ENCODE measurements around the gene GOLGA6L6.
"Not testable (repeated sequence)": the region's sequence is repeated elsewhere in the genome, so short reads cannot be mapped to it uniquely, and the experiment has no call there.

DNA sequence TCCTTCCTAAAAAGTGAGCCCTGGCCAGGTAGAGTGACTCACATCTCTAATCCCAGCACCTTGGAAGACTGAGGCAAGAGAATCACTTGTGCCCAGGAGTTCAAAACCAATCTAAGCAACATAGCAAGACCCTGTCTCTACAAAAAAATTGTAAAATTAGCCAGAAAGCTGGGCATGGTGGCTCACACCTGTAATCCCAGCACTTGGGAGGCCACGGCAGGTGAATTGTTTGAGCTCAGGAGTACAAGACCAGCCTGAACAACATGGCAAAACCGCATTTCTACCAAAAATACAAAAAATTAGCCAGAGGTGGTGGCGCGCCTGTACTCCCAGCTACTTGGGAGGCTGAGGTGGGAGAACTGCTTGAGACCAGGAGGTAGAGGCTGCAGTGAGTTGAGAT lies 49.0 kb downstream of the GOLGA6L6 start:
- TF ChIP-seq CREB1 (CRISPR knock-in tag; IDR thresholded peaks at IDR 0.05); NR3C1 (CRISPR knock-in tag; conservative IDR thresholded peaks at IDR 0.05; ENCODE audit: low read depth); IRF2 (CRISPR knock-in tag; IDR thresholded peaks at IDR 0.05; ENCODE audit: borderline replicate concordance, low read depth); GTF2I (CRISPR knock-in tag; conservative IDR thresholded peaks at IDR 0.05); KAT7 (CRISPR knock-in tag; IDR thresholded peaks at IDR 0.05; ENCODE audit: borderline replicate concordance); ZNF219 (CRISPR knock-in tag; IDR thresholded peaks at IDR 0.05; ENCODE audit: borderline replicate concordance); FOXK1 (CRISPR knock-in tag; IDR thresholded peaks at IDR 0.05); FOXP1 (CRISPR knock-in tag; IDR thresholded peaks at IDR 0.05; ENCODE audit: borderline replicate concordance): not testable (repeated sequence)
- TF ChIP-seq, protein P1, sequence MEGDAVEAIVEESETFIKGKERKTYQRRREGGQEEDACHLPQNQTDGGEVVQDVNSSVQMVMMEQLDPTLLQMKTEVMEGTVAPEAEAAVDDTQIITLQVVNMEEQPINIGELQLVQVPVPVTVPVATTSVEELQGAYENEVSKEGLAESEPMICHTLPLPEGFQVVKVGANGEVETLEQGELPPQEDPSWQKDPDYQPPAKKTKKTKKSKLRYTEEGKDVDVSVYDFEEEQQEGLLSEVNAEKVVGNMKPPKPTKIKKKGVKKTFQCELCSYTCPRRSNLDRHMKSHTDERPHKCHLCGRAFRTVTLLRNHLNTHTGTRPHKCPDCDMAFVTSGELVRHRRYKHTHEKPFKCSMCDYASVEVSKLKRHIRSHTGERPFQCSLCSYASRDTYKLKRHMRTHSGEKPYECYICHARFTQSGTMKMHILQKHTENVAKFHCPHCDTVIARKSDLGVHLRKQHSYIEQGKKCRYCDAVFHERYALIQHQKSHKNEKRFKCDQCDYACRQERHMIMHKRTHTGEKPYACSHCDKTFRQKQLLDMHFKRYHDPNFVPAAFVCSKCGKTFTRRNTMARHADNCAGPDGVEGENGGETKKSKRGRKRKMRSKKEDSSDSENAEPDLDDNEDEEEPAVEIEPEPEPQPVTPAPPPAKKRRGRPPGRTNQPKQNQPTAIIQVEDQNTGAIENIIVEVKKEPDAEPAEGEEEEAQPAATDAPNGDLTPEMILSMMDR (IDR thresholded peaks at IDR 0.05), result not testable (repeated sequence)
- TF ChIP-seq, protein P2, sequence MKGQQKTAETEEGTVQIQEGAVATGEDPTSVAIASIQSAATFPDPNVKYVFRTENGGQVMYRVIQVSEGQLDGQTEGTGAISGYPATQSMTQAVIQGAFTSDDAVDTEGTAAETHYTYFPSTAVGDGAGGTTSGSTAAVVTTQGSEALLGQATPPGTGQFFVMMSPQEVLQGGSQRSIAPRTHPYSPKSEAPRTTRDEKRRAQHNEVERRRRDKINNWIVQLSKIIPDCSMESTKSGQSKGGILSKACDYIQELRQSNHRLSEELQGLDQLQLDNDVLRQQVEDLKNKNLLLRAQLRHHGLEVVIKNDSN (CRISPR knock-in tag; IDR thresholded peaks at IDR 0.05), result not testable (repeated sequence)
- TF ChIP-seq, protein P3, sequence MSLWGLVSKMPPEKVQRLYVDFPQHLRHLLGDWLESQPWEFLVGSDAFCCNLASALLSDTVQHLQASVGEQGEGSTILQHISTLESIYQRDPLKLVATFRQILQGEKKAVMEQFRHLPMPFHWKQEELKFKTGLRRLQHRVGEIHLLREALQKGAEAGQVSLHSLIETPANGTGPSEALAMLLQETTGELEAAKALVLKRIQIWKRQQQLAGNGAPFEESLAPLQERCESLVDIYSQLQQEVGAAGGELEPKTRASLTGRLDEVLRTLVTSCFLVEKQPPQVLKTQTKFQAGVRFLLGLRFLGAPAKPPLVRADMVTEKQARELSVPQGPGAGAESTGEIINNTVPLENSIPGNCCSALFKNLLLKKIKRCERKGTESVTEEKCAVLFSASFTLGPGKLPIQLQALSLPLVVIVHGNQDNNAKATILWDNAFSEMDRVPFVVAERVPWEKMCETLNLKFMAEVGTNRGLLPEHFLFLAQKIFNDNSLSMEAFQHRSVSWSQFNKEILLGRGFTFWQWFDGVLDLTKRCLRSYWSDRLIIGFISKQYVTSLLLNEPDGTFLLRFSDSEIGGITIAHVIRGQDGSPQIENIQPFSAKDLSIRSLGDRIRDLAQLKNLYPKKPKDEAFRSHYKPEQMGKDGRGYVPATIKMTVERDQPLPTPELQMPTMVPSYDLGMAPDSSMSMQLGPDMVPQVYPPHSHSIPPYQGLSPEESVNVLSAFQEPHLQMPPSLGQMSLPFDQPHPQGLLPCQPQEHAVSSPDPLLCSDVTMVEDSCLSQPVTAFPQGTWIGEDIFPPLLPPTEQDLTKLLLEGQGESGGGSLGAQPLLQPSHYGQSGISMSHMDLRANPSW (CRISPR knock-in tag; conservative IDR thresholded peaks at IDR 0.05; ENCODE audit: low read depth), result not testable (repeated sequence)
